CD4-positive, alpha-beta T cell (primary cell): ENCODE measurements around the gene BLM. TPM values are rescaled to one million over a fixed set of nuclear protein-coding genes. Genes with fewer than 3 reads are reported as not detected.

Source experiments
- ATAC-seq: fragments of 200-7000 bp; cut with Tn5 transposase; one replicate; pipeline ENCODE4 v1.10.0; 2022; ENCODE audit warnings: mild to moderate bottlenecking; ENCODE audit not compliant: poor library complexity
- CTCF ChIA-PET: fragments of 350-600 bp; sonication (Branson Sonifier 250); formaldehyde crosslinking; loops from one replicate; lab custom pipeline; 2021; ENCODE audit warnings: antibody characterized with exemption, inconsistent platforms; lab: Charles Lee
- POLR2A ChIA-PET: fragments of 350-600 bp; sonication (Branson Sonifier 250); formaldehyde crosslinking; loops from one replicate; lab custom pipeline; 2021; ENCODE audit warnings: antibody characterized with exemption, inconsistent platforms; lab: Charles Lee
- DNase-seq, 14 experiments: peaks; one replicate each; pipeline ENCODE4 v3.0.0-alpha.2; 2013 to 2020; ENCODE audit warnings: mixed read lengths in 2 of 14
- H3K27ac ChIP-seq, 2 donors: one replicate each; pipeline versions ENCODE4 v1.5.1 to v1.7.0; 2013; ENCODE audit warnings: low read length in 2 of 2, low read depth in 1 of 2, mild to moderate bottlenecking in 1 of 2
- H3K27me3 ChIP-seq, 2 experiments: 1 replicate in 1 of 2; 2 replicates in 1 of 2; pipeline versions ENCODE4 v1.6.1 to v1.7.0; 2013; ENCODE audit warnings: low read length in 2 of 2, control low read depth in 1 of 2, mild to moderate bottlenecking in 1 of 2, moderate library complexity in 1 of 2; ENCODE audit not compliant: insufficient read depth in 2 of 2, control insufficient read depth in 1 of 2
- H3K36me3 ChIP-seq: one replicate; pipeline ENCODE4 v1.6.1; 2013; ENCODE audit warnings: low read length, control low read depth; ENCODE audit not compliant: insufficient read depth
- H3K4me1 ChIP-seq: one replicate; pipeline ENCODE4 v1.6.1; 2013; ENCODE audit warnings: low read length, control low read depth; ENCODE audit not compliant: insufficient read depth
- H3K4me3 ChIP-seq: one replicate; pipeline ENCODE4 v1.5.1; 2013; ENCODE audit warnings: mild to moderate bottlenecking, low read length, moderate library complexity
- H3K9me3 ChIP-seq, 2 experiments: 1 replicate in 1 of 2; 2 replicates in 1 of 2; pipeline versions ENCODE4 v1.6.1 to v1.7.0; 2013; ENCODE audit warnings: low read length in 2 of 2, mild to moderate bottlenecking in 2 of 2, control low read depth in 1 of 2, moderate library complexity in 1 of 2; ENCODE audit not compliant: control insufficient read depth in 1 of 2, insufficient read depth in 1 of 2
- H3K27ac Mint-ChIP-seq: one replicate; pipeline ENCODE4 v1.8.0; 2020; ENCODE audit warnings: mixed read lengths
- H3K27me3 Mint-ChIP-seq: one replicate; pipeline ENCODE4 v1.8.0; 2021; ENCODE audit warnings: mixed read lengths
- H3K36me3 Mint-ChIP-seq: one replicate; pipeline ENCODE4 v1.8.0; 2021; ENCODE audit warnings: low read depth, mixed read lengths
- H3K4me1 Mint-ChIP-seq: one replicate; pipeline ENCODE4 v1.8.0; 2021; ENCODE audit warnings: low read depth, mixed read lengths
- H3K4me3 Mint-ChIP-seq: one replicate; pipeline ENCODE4 v1.8.0; 2020; ENCODE audit warnings: mild to moderate bottlenecking, mixed read lengths
- H3K9me3 Mint-ChIP-seq: one replicate; pipeline ENCODE4 v1.8.0; 2020; ENCODE audit warnings: mixed read lengths
- CTCF ChIP-seq: fragments of 200-600 bp; IDR thresholded peaks from one replicate; pipeline ENCODE4 v1.8.0; 2022; ENCODE audit warnings: antibody characterized with exemption, mild to moderate bottlenecking
- intact Hi-C, 2 experiments: fragments of 100-400 bp; cut with DNase I in 1 of 2; cut with micrococcal nuclease in 1 of 2; formaldehyde crosslinking; loops; one replicate each; pipeline versions ENCODE4 v1.15.1 to v1.9.0; 2023 to 2025; cut with DNase I, micrococcal nuclease
- total RNA-seq, 174 experiments: library from RNA in 2 of 174; stranded (reverse) in 2 of 174; gene quantifications; one replicate each; pipeline ENCODE4 v1.2.3 and lab custom pipeline; 2021 to 2026

Gene BLM
- total RNA-seq, 2 experiments from 2014 or later, result 1.6 to 1.8 TPM

GRCh38 chr15:90819850-90820249, 102.7 kb downstream of the BLM start:
- Histone ChIP-seq H3K27ac (no peak overlapping the region), H3K36me3 (no peaks in the 10 kb centered on the region), H3K4me3 (no peak overlapping the region), H3K9me3 (no peaks in the 10 kb centered on the region), H3K4me1 (peaks cover 43% of the 10 kb centered on the region), H3K27me3 (no peaks in the 10 kb centered on the region)
- no peaks in the 10 kb centered on the region for H3K27me3 Mint-ChIP-seq
- TF ChIP-seq CTCF, result no peak
- no peaks in the 10 kb centered on the region for H3K9me3 Mint-ChIP-seq
- ATAC-seq (no peak), DNase-seq (no peak)
- no peaks in the 10 kb centered on the region for H3K36me3 Mint-ChIP-seq
- intact Hi-C loops, result loop anchor here (2.0 to 5.0 kb wide), 3 partner anchors 19 to 67 kb away; no protein-coding TSS in a partner anchor
- peaks cover 13% of the 10 kb centered on the region for H3K4me1 Mint-ChIP-seq
- CTCF ChIA-PET, result no interaction called here
- no peak overlapping the region for H3K4me3 Mint-ChIP-seq
- POLR2A ChIA-PET, result no interaction called here
- H3K27ac Mint-ChIP-seq, result no peak overlapping the region

GRCh38 chr15:90820481-90820880, 103.3 kb downstream of the BLM start:
- no peak for DNase-seq
- no peaks in the 10 kb centered on the region for H3K9me3 Mint-ChIP-seq
- CTCF ChIA-PET, result no interaction called here
- intact Hi-C loops, result no loop called here
- H3K36me3 ChIP-seq, result no peaks in the 10 kb centered on the region
- H3K27me3 Mint-ChIP-seq, result no peaks in the 10 kb centered on the region
- H3K27ac ChIP-seq, result no peak overlapping the region
- no peaks in the 10 kb centered on the region for H3K27me3 ChIP-seq
- no peak for ATAC-seq
- POLR2A ChIA-PET, result no interaction called here
- no peak overlapping the region for H3K4me3 Mint-ChIP-seq
- H3K4me1 Mint-ChIP-seq, result peaks cover 7% of the 10 kb centered on the region
- no peak for TF ChIP-seq CTCF
- no peak overlapping the region for H3K27ac Mint-ChIP-seq
- no peaks in the 10 kb centered on the region for H3K36me3 Mint-ChIP-seq
- peaks cover 41% of the 10 kb centered on the region for H3K4me1 ChIP-seq
- H3K4me3 ChIP-seq, result no peak overlapping the region
- H3K9me3 ChIP-seq, result no peaks in the 10 kb centered on the region

GRCh38 chr15:90822204-90822955, 105.2 kb downstream of the BLM start:
- no peak for ATAC-seq
- H3K9me3 Mint-ChIP-seq, result no peaks in the 10 kb centered on the region
- intact Hi-C loops, result no loop called here
- CTCF ChIA-PET, result no interaction called here
- Histone ChIP-seq H3K27ac (no peak overlapping the region), H3K27me3 (no peaks in the 10 kb centered on the region), H3K4me1 (peaks cover 23% of the 10 kb centered on the region), H3K36me3 (no peaks in the 10 kb centered on the region), H3K4me3 (no peak overlapping the region), H3K9me3 (no peaks in the 10 kb centered on the region)
- no peak for TF ChIP-seq CTCF
- H3K27me3 Mint-ChIP-seq, result no peaks in the 10 kb centered on the region
- peaks cover 6% of the 10 kb centered on the region for H3K4me1 Mint-ChIP-seq
- no peak for DNase-seq
- no peak overlapping the region for H3K4me3 Mint-ChIP-seq
- no peak overlapping the region for H3K27ac Mint-ChIP-seq
- POLR2A ChIA-PET, result no interaction called here
- H3K36me3 Mint-ChIP-seq, result no peaks in the 10 kb centered on the region
